NT2/D1 (cell line): ENCODE results near the gene CCDC142.

Experiments
- SUZ12 ChIP-seq: IDR thresholded peaks from 2 replicates; pipeline ENCODE4 v1.6.1; 2011; ENCODE audit not compliant: insufficient read length, insufficient read depth; ENCODE audit errors: extremely low read depth
- YY1 ChIP-seq: IDR thresholded peaks from 2 replicates; pipeline ENCODE4 v1.6.1; 2011; ENCODE audit not compliant: insufficient read length, insufficient read depth
- ZNF274 ChIP-seq: IDR thresholded peaks from 2 replicates; pipeline ENCODE4 v1.6.1; 2011; ENCODE audit warnings: mild to moderate bottlenecking, low read depth, low read length

DNA sequence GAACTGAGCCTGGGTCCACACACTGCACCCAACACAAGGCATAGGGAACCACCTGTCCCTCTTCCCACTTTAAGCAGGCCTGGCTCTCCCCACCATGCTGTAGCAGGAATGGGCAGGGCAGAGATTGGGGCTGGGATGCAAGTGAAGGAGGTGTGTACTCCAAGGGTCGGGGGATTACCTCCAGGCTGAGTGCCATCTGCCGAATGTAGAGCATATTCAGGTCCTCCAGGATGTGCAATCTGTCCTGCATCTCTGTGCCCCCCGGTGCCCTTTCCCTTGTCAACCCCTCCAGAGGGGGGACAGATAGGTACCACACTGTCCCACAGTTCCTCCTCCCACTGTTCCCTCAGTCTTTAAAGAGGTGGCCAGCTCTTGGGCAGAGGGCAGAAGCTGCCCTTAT, 43.4 kb downstream of the CCDC142 start:
- TF ChIP-seq YY1 (no peak), ZNF274 (no peak), SUZ12 (no peak)
